IPS-18c (cell line): ENCODE data around the gene ADAMTS9.

Experiments
- H3K4me3 ChIP-seq: 2 replicates; pipeline ENCODE4 v1.7.0; 2013; ENCODE audit warnings: low read depth, mild to moderate bottlenecking, low read length, moderate library complexity; ENCODE audit not compliant: insufficient read depth
- H3K9me3 ChIP-seq: one replicate; pipeline ENCODE4 v1.6.1; 2013; ENCODE audit warnings: mild to moderate bottlenecking, low read length, moderate library complexity; ENCODE audit not compliant: control insufficient read depth, insufficient read depth

The ADAMTS9 gene

GRCh38 chr3:64687086-64687780 is 567 bp downstream of the ADAMTS9 start:
- H3K4me3 ChIP-seq = peak overlapping the region; percentile 63; the same call in 1 of the 2 replicates
- H3K9me3 ChIP-seq = no peaks in the 10 kb centered on the region

- H3K4me3 ChIP-seq = peak overlapping the region; percentile 63
- no peaks in the 10 kb centered on the region for H3K9me3 ChIP-seq
Measured at GRCh38 chr3:64686446-64686908, 1.3 kb downstream of the ADAMTS9 start.

GRCh38 chr3:64685800-64686445 is 1.9 kb downstream of the ADAMTS9 start:
- peak overlapping the region; percentile 63 for H3K4me3 ChIP-seq

GRCh38 chr3:64685331-64685799 is 2.4 kb downstream of the ADAMTS9 start:
- H3K4me3 ChIP-seq = peak overlapping the region; percentile 63
- H3K9me3 ChIP-seq = no peaks in the 10 kb centered on the region

More at GRCh38 chr3:64685800-64686445, 1.9 kb downstream of the ADAMTS9 start:
- no peaks in the 10 kb centered on the region for H3K9me3 ChIP-seq

- H3K9me3 ChIP-seq = no peaks in the 10 kb centered on the region
- H3K4me3 ChIP-seq = peak overlapping the region; percentile 63
Measured at GRCh38 chr3:64684715-64685261, 3.0 kb downstream of the ADAMTS9 start.

- H3K9me3 ChIP-seq = no peaks in the 10 kb centered on the region
Measured at GRCh38 chr3:64681827-64682226, 6.0 kb downstream of the ADAMTS9 start.

GRCh38 chr3:64681015-64681414 is 6.8 kb downstream of the ADAMTS9 start:
- Histone ChIP-seq H3K4me3 (no peak overlapping the region), H3K9me3 (no peaks in the 10 kb centered on the region)

More at GRCh38 chr3:64681827-64682226, 6.0 kb downstream of the ADAMTS9 start:
- H3K4me3 ChIP-seq = no peak overlapping the region

- no peaks in the 10 kb centered on the region for H3K9me3 ChIP-seq
- no peak overlapping the region for H3K4me3 ChIP-seq
Measured at GRCh38 chr3:64680334-64680733, 7.5 kb downstream of the ADAMTS9 start.

GRCh38 chr3:64677961-64678716 is 9.7 kb downstream of the ADAMTS9 start:
- no peaks in the 10 kb centered on the region for H3K9me3 ChIP-seq
- H3K4me3 ChIP-seq = peak overlapping the region; percentile 22

- H3K4me3 ChIP-seq = no peak overlapping the region
- H3K9me3 ChIP-seq = no peaks in the 10 kb centered on the region
Measured at GRCh38 chr3:64676831-64677230, 11.0 kb downstream of the ADAMTS9 start.

GRCh38 chr3:64675687-64676247 is 12.0 kb downstream of the ADAMTS9 start:
- no peak overlapping the region for H3K4me3 ChIP-seq
- no peaks in the 10 kb centered on the region for H3K9me3 ChIP-seq

- Histone ChIP-seq H3K9me3 (no peaks in the 10 kb centered on the region), H3K4me3 (no peak overlapping the region)
Measured at GRCh38 chr3:64674591-64675076, 13.2 kb downstream of the ADAMTS9 start.

GRCh38 chr3:64673159-64673715 is 14.6 kb downstream of the ADAMTS9 start:
- Histone ChIP-seq H3K4me3 (no peak overlapping the region), H3K9me3 (no peaks in the 10 kb centered on the region)

GRCh38 chr3:64668582-64669510 is 19.0 kb downstream of the ADAMTS9 start:
- H3K4me3 ChIP-seq = no peak overlapping the region
- no peaks in the 10 kb centered on the region for H3K9me3 ChIP-seq

- Histone ChIP-seq H3K9me3 (no peaks in the 10 kb centered on the region), H3K4me3 (no peak overlapping the region)
Measured at GRCh38 chr3:64667887-64668581, 19.8 kb downstream of the ADAMTS9 start.
